ENCODE data around the gene NAV2.

Gene NAV2

GRCh38 chr11:20029193-20029592, 316.6 kb downstream of the NAV2 start:
- H3K27me3 ChIP-seq (replicated peaks; ENCODE audit: insufficient read depth, low read length), result no peaks in the 10 kb centered on the region
- no peaks in the 10 kb centered on the region for H3K36me3 ChIP-seq (replicated peaks; ENCODE audit: insufficient read depth, low read length)
- H3K79me2 ChIP-seq (ENCODE audit: low read length), result no peaks in the 10 kb centered on the region
- H3F3A ChIP-seq (ENCODE audit: insufficient read depth, low read length), result no peaks in the 10 kb centered on the region
- no peak overlapping the region for H3K9ac ChIP-seq (ENCODE audit: low read length)
- no peak overlapping the region for H3K4me3 ChIP-seq (ENCODE audit: low read length)
- no peak overlapping the region for H2AFZ ChIP-seq (ENCODE audit: low read length)
- no peak overlapping the region for H3K27ac ChIP-seq (ENCODE audit: low read length)
- H3K9me3 ChIP-seq (replicated peaks; ENCODE audit: insufficient read depth, low read length), result no peaks in the 10 kb centered on the region
- H3K9me2 ChIP-seq (replicated peaks; ENCODE audit: insufficient read depth, low read length), result no peaks in the 10 kb centered on the region
- no peak for DNase-seq
- TF ChIP-seq EZH2 (optimal IDR thresholded peaks at IDR 0.05; ENCODE audit: low read depth, low read length) (no peak), CTCF (IDR thresholded peaks at IDR 0.05; ENCODE audit: low read length) (no peak), EZH2phosphoT487 (IDR thresholded peaks at IDR 0.05; ENCODE audit: low read length) (no peak)
- no peaks in the 10 kb centered on the region for H4K20me1 ChIP-seq (ENCODE audit: insufficient read depth, low read length)
- no peaks in the 10 kb centered on the region for H3K4me1 ChIP-seq (ENCODE audit: low read length)
- no peak overlapping the region for H3K4me2 ChIP-seq (ENCODE audit: low read depth, low read length)

GRCh38 chr11:20030472-20030871, 317.8 kb downstream of the NAV2 start:
- Histone ChIP-seq H3K4me2 (ENCODE audit: low read depth, low read length) (no peak overlapping the region), H3K9me3 (replicated peaks; ENCODE audit: insufficient read depth, low read length) (no peaks in the 10 kb centered on the region), H3K36me3 (replicated peaks; ENCODE audit: insufficient read depth, low read length) (no peaks in the 10 kb centered on the region), H3K9me2 (replicated peaks; ENCODE audit: insufficient read depth, low read length) (no peaks in the 10 kb centered on the region), H3K79me2 (ENCODE audit: low read length) (no peaks in the 10 kb centered on the region), H3K27me3 (replicated peaks; ENCODE audit: insufficient read depth, low read length) (no peaks in the 10 kb centered on the region), H3K9ac (ENCODE audit: low read length) (no peak overlapping the region), H3K27ac (ENCODE audit: low read length) (no peak overlapping the region), H3K4me1 (ENCODE audit: low read length) (no peaks in the 10 kb centered on the region), H4K20me1 (ENCODE audit: insufficient read depth, low read length) (no peaks in the 10 kb centered on the region), H3F3A (ENCODE audit: insufficient read depth, low read length) (no peaks in the 10 kb centered on the region), H2AFZ (ENCODE audit: low read length) (no peak overlapping the region), H3K4me3 (ENCODE audit: low read length) (no peak overlapping the region)
- no peak for TF ChIP-seq EZH2phosphoT487 (IDR thresholded peaks at IDR 0.05; ENCODE audit: low read length)
- no peak for TF ChIP-seq CTCF (IDR thresholded peaks at IDR 0.05; ENCODE audit: low read length)
- no peak for TF ChIP-seq EZH2 (optimal IDR thresholded peaks at IDR 0.05; ENCODE audit: low read depth, low read length)
- no peak for DNase-seq

- H3K27ac ChIP-seq (ENCODE audit: low read length), result no peak overlapping the region
- no peaks in the 10 kb centered on the region for H3F3A ChIP-seq (ENCODE audit: insufficient read depth, low read length)
- no peaks in the 10 kb centered on the region for H3K9me2 ChIP-seq (replicated peaks; ENCODE audit: insufficient read depth, low read length)
- no peaks in the 10 kb centered on the region for H3K4me1 ChIP-seq (ENCODE audit: low read length)
- H3K36me3 ChIP-seq (replicated peaks; ENCODE audit: insufficient read depth, low read length), result no peaks in the 10 kb centered on the region
- no peak overlapping the region for H2AFZ ChIP-seq (ENCODE audit: low read length)
- no peaks in the 10 kb centered on the region for H3K9me3 ChIP-seq (replicated peaks; ENCODE audit: insufficient read depth, low read length)
- H3K27me3 ChIP-seq (replicated peaks; ENCODE audit: insufficient read depth, low read length), result no peaks in the 10 kb centered on the region
- H3K9ac ChIP-seq (ENCODE audit: low read length), result no peak overlapping the region
- no peak overlapping the region for H3K4me2 ChIP-seq (ENCODE audit: low read depth, low read length)
- H3K79me2 ChIP-seq (ENCODE audit: low read length), result no peaks in the 10 kb centered on the region
- no peak overlapping the region for H3K4me3 ChIP-seq (ENCODE audit: low read length)
- no peaks in the 10 kb centered on the region for H4K20me1 ChIP-seq (ENCODE audit: insufficient read depth, low read length)
- TF ChIP-seq EZH2 (optimal IDR thresholded peaks at IDR 0.05; ENCODE audit: low read depth, low read length) (no peak), EZH2phosphoT487 (IDR thresholded peaks at IDR 0.05; ENCODE audit: low read length) (no peak), CTCF (IDR thresholded peaks at IDR 0.05; ENCODE audit: low read length) (no peak)
- no peak for DNase-seq
These were observed 318.7 kb downstream of the NAV2 start for GRCh38 chr11:20031155-20032001.
